BLaER1 treated with 17β-estradiol and CSF1 and Interleukin-3, amounts not matched to agents 10 nM and 100 nM (cell line): ENCODE results near the gene ANKRD13C.

ENCODE experiments used
- H3K27ac ChIP-seq, 11 experiments: shearing (Covaris generic); formaldehyde crosslinking; 2 replicates each; pipeline ENCODE4 v1.8.1; 2022
- H3K27me3 ChIP-seq, 11 experiments: shearing (Covaris generic); formaldehyde crosslinking; 2 replicates each; pipeline ENCODE4 v1.8.1; 2022
- H3K36me3 ChIP-seq, 11 experiments: shearing (Covaris generic); formaldehyde crosslinking; 2 replicates each; pipeline ENCODE4 v1.8.1; 2022
- H3K4me1 ChIP-seq, 10 experiments: shearing (Covaris generic); formaldehyde crosslinking; 2 replicates each; pipeline ENCODE4 v1.8.1; 2022
- H3K4me2 ChIP-seq, 11 experiments: shearing (Covaris generic); formaldehyde crosslinking; 2 replicates each; pipeline ENCODE4 v1.8.1; 2022
- H3K4me3 ChIP-seq, 10 experiments: shearing (Covaris generic); formaldehyde crosslinking; 2 replicates each; pipeline ENCODE4 v1.8.1; 2022
- H3K9ac ChIP-seq, 11 experiments: shearing (Covaris generic); formaldehyde crosslinking; 2 replicates each; pipeline ENCODE4 v1.8.1; 2022
- H3K9me3 ChIP-seq, 11 experiments: shearing (Covaris generic); formaldehyde crosslinking; replicated peaks in 1 of 11; 2 replicates each; pipeline ENCODE4 v1.8.1; 2022
- H4K20me1 ChIP-seq, 11 experiments: shearing (Covaris generic); formaldehyde crosslinking; 2 replicates each; pipeline ENCODE4 v1.8.1; 2022
- Cebpa-rat ChIP-seq, 11 experiments: shearing (Covaris generic); IDR thresholded peaks; 2 replicates each; pipeline ENCODE4 v1.8.1; 2022

Gene ANKRD13C

DNA sequence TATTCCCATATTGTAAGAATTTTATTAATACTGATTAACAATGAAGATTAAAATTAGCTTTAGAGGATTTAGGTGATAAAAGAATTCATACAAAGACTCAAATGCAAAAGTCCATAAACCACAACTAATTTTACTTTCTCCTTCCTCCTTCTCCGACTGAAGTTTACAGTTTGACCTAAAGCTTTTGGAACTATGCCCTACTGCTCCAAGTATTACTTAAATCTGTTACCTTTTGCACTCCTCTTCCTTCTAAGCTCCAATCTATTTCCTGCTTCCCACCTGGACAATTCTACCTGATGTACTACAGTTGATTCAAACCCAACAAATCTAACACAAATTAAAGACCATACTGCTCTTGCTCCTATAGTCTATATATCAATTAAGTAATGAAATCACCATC is 36.3 kb downstream of the ANKRD13C start:
- H3K4me2 ChIP-seq, result 0 out of 22 replicates have a peak overlapping the region, but pooled peaks of 1 of the 11 experiments have one; percentile 11
- H3K36me3 ChIP-seq, result peaks cover 10 to 64% (median 34%) of the 10 kb centered on the region in 11 experiments
- no peak for TF ChIP-seq Cebpa-rat (IDR thresholded peaks at IDR 0.05)

DNA sequence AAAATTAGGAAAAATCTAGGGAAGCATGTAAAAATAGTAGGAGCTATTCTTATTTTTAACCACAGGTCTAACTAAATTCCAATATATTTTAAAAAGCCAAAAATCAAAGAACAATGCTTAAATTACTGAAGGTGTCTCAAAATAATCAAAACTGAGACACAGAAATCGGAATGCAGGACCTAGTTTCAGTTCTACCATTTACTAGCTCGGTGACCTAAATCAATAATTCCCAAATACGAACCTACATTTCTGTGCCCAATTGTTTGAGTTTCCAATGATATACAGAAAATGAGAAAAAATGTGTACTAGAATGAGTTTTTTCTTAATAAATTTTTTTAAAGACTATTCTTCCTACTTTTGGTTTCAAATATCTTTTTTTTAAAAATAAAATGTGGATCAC is 37.4 kb downstream of the ANKRD13C start:
- Histone ChIP-seq H3K4me2 (no peak overlapping the region), H3K9me3 (no peaks in the 10 kb centered on the region), H3K4me1 (peaks cover 0 to 27% (median 0%) of the 10 kb centered on the region in 10 experiments; a peak in 1 of 20 replicates), H3K27me3 (no peaks in the 10 kb centered on the region), H3K4me3 (no peak overlapping the region), H3K9ac (no peak overlapping the region), H3K27ac (no peak overlapping the region), H4K20me1 (peaks cover 0 to 78% (median 18%) of the 10 kb centered on the region in 11 experiments; a peak in 12 of 22 replicates), H3K36me3 (peaks cover 3 to 55% (median 26%) of the 10 kb centered on the region in 11 experiments; a peak in 19 of 22 replicates)
- TF ChIP-seq Cebpa-rat (IDR thresholded peaks at IDR 0.05), result no peak

More for the DNA sequence above, 36.3 kb downstream of the ANKRD13C start:
- no peak overlapping the region for H3K9ac ChIP-seq
- no peak overlapping the region for H3K4me3 ChIP-seq
- peaks cover 0 to 23% (median 0%) of the 10 kb centered on the region in 10 experiments; a peak in 1 of 20 replicates for H3K4me1 ChIP-seq
- no peak overlapping the region for H3K27ac ChIP-seq
- H4K20me1 ChIP-seq, result peaks cover 0 to 81% (median 19%) of the 10 kb centered on the region in 11 experiments; a peak in 12 of 22 replicates
- no peaks in the 10 kb centered on the region for H3K9me3 ChIP-seq
- no peaks in the 10 kb centered on the region for H3K27me3 ChIP-seq

DNA sequence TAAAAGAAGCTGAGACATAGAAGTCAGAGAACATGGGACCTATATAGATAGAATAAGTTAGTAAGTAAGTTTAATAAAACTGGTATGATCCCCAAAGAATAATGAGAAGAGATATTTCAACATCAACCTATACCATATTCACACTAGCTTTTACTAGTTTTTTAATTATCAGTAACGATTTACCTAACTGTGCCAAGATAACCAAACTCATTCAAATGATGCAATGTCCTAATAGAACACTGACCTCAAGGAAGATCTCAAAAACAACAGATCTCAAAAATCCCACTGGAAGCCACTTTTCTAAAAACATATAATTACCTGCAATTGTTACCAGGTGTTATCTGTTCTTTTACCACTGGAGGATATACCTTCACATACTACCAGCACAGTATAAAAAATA is 38.7 kb downstream of the ANKRD13C start:
- H3K4me2 ChIP-seq, result no peak overlapping the region
- H3K36me3 ChIP-seq, result peaks cover 2 to 49% (median 23%) of the 10 kb centered on the region in 11 experiments; a peak in 20 of 22 replicates
- H3K9me3 ChIP-seq, result no peaks in the 10 kb centered on the region
- peaks cover 0 to 30% (median 0%) of the 10 kb centered on the region in 10 experiments; a peak in 1 of 20 replicates for H3K4me1 ChIP-seq
- peaks cover 0 to 65% (median 18%) of the 10 kb centered on the region in 11 experiments; a peak in 12 of 22 replicates for H4K20me1 ChIP-seq
- H3K9ac ChIP-seq, result no peak overlapping the region
- no peak overlapping the region for H3K27ac ChIP-seq
- H3K4me3 ChIP-seq, result no peak overlapping the region
- TF ChIP-seq Cebpa-rat (IDR thresholded peaks at IDR 0.05), result no peak
- H3K27me3 ChIP-seq, result no peaks in the 10 kb centered on the region

DNA sequence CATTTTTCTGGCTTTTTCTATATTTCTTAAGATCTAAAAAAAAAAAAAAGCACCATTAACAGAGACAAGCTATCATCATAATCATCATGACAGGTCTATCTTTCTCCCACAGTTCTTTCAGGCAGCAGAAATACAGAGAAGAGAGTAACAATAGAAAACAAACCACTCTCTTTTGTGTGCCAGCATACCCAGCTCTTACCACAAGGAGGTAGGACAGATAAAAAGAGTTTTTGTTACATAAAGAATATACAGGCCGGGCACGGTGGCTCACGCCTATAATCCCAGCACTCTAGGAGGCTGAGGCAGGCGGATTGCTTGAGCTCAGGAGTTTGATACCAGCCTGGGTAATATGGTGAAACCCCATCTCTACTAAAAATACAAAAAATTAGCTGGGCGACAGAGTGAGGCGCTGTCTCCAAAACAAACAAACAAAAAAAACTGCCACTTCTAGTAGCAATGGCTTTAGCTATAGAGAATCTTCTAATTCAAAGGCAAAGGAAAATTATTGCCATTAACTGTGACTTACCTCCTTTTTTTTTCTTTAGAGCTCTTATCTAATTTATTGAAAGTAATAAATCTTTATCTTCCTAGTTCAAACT is 39.7 kb downstream of the ANKRD13C start:
- Histone ChIP-seq H3K4me2 (no peak overlapping the region), H3K27ac (no peak overlapping the region), H3K9me3 (no peaks in the 10 kb centered on the region), H3K27me3 (no peaks in the 10 kb centered on the region), H4K20me1 (peaks cover 0 to 55% (median 14%) of the 10 kb centered on the region in 11 experiments; a peak in 11 of 22 replicates), H3K4me1 (peaks cover 0 to 24% (median 0%) of the 10 kb centered on the region in 10 experiments; a peak in 1 of 20 replicates), H3K9ac (no peak overlapping the region), H3K36me3 (peaks cover 0 to 49% (median 22%) of the 10 kb centered on the region in 11 experiments; a peak in 18 of 22 replicates), H3K4me3 (no peak overlapping the region)
- no peak for TF ChIP-seq Cebpa-rat (IDR thresholded peaks at IDR 0.05)

DNA sequence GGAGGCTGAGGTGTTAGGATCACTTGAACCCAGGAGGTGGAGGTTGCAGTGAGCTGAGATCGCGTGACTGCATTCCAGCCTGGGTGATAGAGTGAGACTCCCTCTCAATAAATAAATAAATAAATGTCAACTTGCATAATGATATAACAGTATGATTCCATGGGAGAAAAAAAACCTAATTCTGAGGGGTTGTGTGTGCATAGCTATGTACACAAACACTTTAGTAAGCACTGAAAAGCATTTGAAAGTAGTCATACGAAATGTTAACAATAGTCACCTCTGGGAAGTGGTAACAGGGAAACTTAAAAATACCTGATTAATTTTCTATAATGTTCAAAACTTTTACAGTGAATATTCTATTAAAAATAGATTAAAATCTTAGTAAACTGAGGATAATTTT is 43.2 kb downstream of the ANKRD13C start:
- no peak overlapping the region for H3K4me2 ChIP-seq
- H3K36me3 ChIP-seq, result peaks cover 19 to 74% (median 47%) of the 10 kb centered on the region in 11 experiments
- no peak overlapping the region for H3K27ac ChIP-seq
- peaks cover 0 to 21% (median 6%) of the 10 kb centered on the region in 11 experiments; a peak in 11 of 22 replicates for H4K20me1 ChIP-seq
- TF ChIP-seq Cebpa-rat (IDR thresholded peaks at IDR 0.05), result no peak
- H3K4me1 ChIP-seq, result peaks cover 0 to 13% (median 0%) of the 10 kb centered on the region in 10 experiments; a peak in 1 of 20 replicates
- no peak overlapping the region for H3K9ac ChIP-seq
- no peaks in the 10 kb centered on the region for H3K27me3 ChIP-seq
- H3K4me3 ChIP-seq, result no peak overlapping the region
- H3K9me3 ChIP-seq, result no peaks in the 10 kb centered on the region; a peak in 1 of 22 replicates

DNA sequence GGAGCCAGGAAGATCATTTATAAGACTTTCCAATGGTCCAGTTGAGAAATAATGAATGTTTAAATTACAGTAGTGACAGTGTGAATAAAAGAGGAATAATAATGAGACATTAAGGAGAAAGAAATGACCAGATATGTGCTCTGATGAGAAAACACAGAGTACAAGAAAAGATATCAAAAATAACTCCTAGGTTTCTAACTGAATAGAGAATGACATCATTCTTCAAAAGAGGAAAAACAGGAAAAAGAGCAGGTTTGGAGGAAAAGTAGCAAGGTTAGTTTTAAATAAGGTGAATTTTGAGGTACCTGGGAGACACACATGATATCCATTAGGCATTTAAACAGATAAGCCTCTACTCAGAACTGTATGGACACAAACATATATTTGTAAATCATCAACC is 55.0 kb downstream of the ANKRD13C start:
- Histone ChIP-seq H3K27ac (no peak overlapping the region), H3K9ac (no peak overlapping the region), H3K27me3 (no peaks in the 10 kb centered on the region), H3K4me2 (no peak overlapping the region), H3K9me3 (no peaks in the 10 kb centered on the region), H3K4me1 (peaks cover 0 to 8% (median 0%) of the 10 kb centered on the region in 10 experiments; a peak in 3 of 20 replicates), H3K4me3 (no peak overlapping the region), H3K36me3 (peaks cover 56 to 86% (median 70%) of the 10 kb centered on the region in 11 experiments), H4K20me1 (peaks cover 0 to 3% (median 0%) of the 10 kb centered on the region in 11 experiments; a peak in 1 of 22 replicates)
- TF ChIP-seq Cebpa-rat (IDR thresholded peaks at IDR 0.05), result no peak

DNA sequence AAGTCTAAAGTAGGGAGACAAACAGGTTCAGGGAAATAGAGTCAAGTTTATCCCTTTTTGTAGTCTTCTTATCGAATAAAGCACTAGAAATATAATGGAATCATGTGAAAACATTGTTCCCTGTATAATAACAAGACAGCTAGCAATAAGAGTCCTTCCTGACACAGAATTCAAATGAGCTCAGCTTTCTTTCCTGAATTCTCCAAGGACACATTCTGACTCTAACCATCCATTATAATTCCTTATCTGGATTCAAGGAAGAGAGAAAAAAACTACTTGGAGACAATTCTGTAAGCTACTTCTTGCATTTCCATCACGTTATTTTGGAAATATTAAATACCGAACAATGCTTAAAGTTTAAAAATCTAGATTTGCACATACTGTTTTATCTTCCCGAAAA is 58.8 kb downstream of the ANKRD13C start:
- Histone ChIP-seq H3K9me3 (no peaks in the 10 kb centered on the region), H3K9ac (no peak overlapping the region), H3K27ac (no peak overlapping the region), H3K4me3 (no peak overlapping the region), H3K36me3 (peaks cover 75 to 97% (median 83%) of the 10 kb centered on the region in 11 experiments), H3K4me1 (no peaks in the 10 kb centered on the region), H4K20me1 (peaks cover 0 to 7% (median 0%) of the 10 kb centered on the region in 11 experiments; a peak in 3 of 22 replicates), H3K27me3 (no peaks in the 10 kb centered on the region), H3K4me2 (no peak overlapping the region)
- TF ChIP-seq Cebpa-rat (IDR thresholded peaks at IDR 0.05), result no peak

DNA sequence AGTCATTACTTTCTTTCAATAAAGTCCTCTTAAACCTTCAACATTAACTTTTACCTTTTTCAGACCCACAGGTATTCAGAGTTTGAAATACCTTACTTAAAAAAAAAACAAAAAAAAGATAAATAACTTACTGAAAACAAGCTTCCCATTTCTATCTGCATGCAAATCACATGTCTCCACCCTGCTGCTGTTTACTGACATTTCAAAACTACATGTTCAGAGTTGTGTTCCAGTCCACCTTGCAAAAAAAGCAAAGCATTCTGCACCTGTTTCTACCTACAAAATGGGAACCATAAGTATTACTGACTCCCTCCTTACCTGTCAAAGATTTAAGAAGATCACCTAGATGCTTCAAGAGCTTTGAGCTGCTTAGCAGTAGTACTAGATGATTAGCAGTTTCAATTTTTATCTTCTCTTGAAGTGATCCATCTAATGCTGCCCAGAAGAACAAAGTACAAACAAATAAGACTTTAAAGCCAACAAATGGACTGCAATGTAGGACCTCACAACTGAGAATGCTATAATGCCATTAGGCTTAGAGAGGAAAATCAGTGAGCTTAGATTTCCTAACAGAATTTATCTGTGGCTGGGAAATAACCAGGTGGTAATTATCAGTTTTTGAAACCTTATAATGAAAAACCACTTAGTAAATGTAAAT is 61.2 kb downstream of the ANKRD13C start:
- Histone ChIP-seq H4K20me1 (peaks cover 0 to 7% (median 0%) of the 10 kb centered on the region in 11 experiments; a peak in 3 of 22 replicates), H3K9ac (no peak overlapping the region), H3K4me3 (no peak overlapping the region), H3K4me1 (no peaks in the 10 kb centered on the region), H3K36me3 (peaks cover 71 to 97% (median 80%) of the 10 kb centered on the region in 11 experiments), H3K27me3 (no peaks in the 10 kb centered on the region), H3K27ac (no peak overlapping the region), H3K9me3 (no peaks in the 10 kb centered on the region), H3K4me2 (no peak overlapping the region)
- TF ChIP-seq Cebpa-rat (IDR thresholded peaks at IDR 0.05), result no peak

DNA sequence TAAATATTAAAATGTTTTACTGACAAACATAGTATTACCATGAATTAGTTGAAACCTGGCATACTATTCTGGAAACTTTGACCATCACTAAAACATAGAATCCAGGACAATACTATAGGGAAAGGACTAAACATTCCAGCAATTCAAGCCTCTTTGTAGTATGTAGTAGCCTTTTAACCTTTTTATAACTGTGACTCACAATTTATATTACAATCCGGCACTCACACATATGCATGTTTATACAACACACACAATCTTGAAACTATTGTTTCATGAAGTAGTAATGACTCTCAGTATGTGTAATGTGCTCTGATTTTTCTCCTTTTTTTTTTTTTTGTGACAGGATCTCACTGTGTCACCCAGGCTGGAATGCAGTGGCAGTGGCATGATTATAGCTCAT is 64.3 kb downstream of the ANKRD13C start:
- Histone ChIP-seq H3K9me3 (no peaks in the 10 kb centered on the region), H3K36me3 (peaks cover 65 to 94% (median 75%) of the 10 kb centered on the region in 11 experiments), H3K27me3 (no peaks in the 10 kb centered on the region), H4K20me1 (peaks cover 0 to 7% (median 0%) of the 10 kb centered on the region in 11 experiments; a peak in 3 of 22 replicates), H3K4me1 (no peaks in the 10 kb centered on the region), H3K4me2 (no peak overlapping the region), H3K27ac (no peak overlapping the region), H3K4me3 (no peak overlapping the region), H3K9ac (no peak overlapping the region)
- TF ChIP-seq Cebpa-rat (IDR thresholded peaks at IDR 0.05), result no peak
